T-cell (primary cell): ENCODE data around the gene SLC26A5. TPM values are rescaled to one million over a fixed set of nuclear protein-coding genes. Genes with fewer than 3 reads are reported as not detected.
"Not testable (repeated sequence)": the region's sequence is repeated elsewhere in the genome, so short reads cannot be mapped to it uniquely, and the experiment has no call there.

ENCODE experiments used
- ATAC-seq, 4 experiments: fragments of 200-7000 bp in 3 of 4; fragments of 150-1000 bp in 1 of 4; cut with Tn5 transposase; replicated peaks in 1 of 4; 1 replicate in 3 of 4; 2 replicates in 1 of 4; pipeline ENCODE4 v1.10.0; 2021; ENCODE audit warnings: moderate library complexity in 3 of 4, mild to moderate bottlenecking in 2 of 4, moderate number of reproducible peaks in 1 of 4
- CTCF ChIA-PET, 2 donors: fragments of 300-600 bp; sonication (Branson Sonifier 250); formaldehyde crosslinking; loops; one replicate each; lab custom pipeline; 2022; ENCODE audit warnings: antibody characterized with exemption in 2 of 2; lab: Charles Lee
- POLR2A ChIA-PET, 2 donors: fragments of 300-600 bp; sonication (Branson Sonifier 250); formaldehyde crosslinking; loops; one replicate each; lab custom pipeline; 2022; ENCODE audit warnings: antibody characterized with exemption in 2 of 2; lab: Charles Lee
- DNase-seq, 35 experiments: peaks; one replicate each; pipeline versions ENCODE4 v3.0.0 to v3.0.0-alpha.2; 2013 to 2023
- H3K27ac ChIP-seq: one replicate; pipeline ENCODE4 v1.5.1; 2013; ENCODE audit warnings: low read length
- H3K27me3 ChIP-seq, 2 experiments: replicated peaks in 1 of 2; 1 replicate in 1 of 2; 2 replicates in 1 of 2; pipeline versions ENCODE4 v1.6.1 to v1.7.0; 2013; ENCODE audit warnings: low read length in 1 of 2, mixed read lengths in 1 of 2; ENCODE audit not compliant: control insufficient read depth in 2 of 2, insufficient read depth in 2 of 2; ENCODE audit errors: extremely low read depth in 1 of 2
- H3K36me3 ChIP-seq, 2 donors: 1 replicate in 1 of 2; 2 replicates in 1 of 2; pipeline versions ENCODE4 v1.6.1 to v1.7.0; 2013; ENCODE audit warnings: low read length in 1 of 2; ENCODE audit not compliant: control insufficient read depth in 2 of 2, insufficient read depth in 1 of 2; ENCODE audit errors: extremely low read depth in 1 of 2
- H3K4me1 ChIP-seq, 2 experiments: 1 replicate in 1 of 2; 2 replicates in 1 of 2; pipeline versions ENCODE4 v1.6.1 to v1.7.0; 2013; ENCODE audit warnings: low read length in 2 of 2, mixed read lengths in 1 of 2; ENCODE audit not compliant: insufficient read depth in 2 of 2, control insufficient read depth in 1 of 2; ENCODE audit errors: extremely low read depth in 1 of 2
- H3K4me3 ChIP-seq, 2 donors: 1 replicate in 1 of 2; 2 replicates in 1 of 2; pipeline versions ENCODE4 v1.5.1 to v1.7.0; 2013; ENCODE audit warnings: mild to moderate bottlenecking in 2 of 2, low read length in 1 of 2, moderate library complexity in 1 of 2; ENCODE audit not compliant: control insufficient read depth in 1 of 2; ENCODE audit errors: extremely low read depth in 1 of 2
- H3K9me3 ChIP-seq: 2 replicates; pipeline ENCODE4 v1.7.0; 2013
- H3K27ac Mint-ChIP-seq, 2 donors: one replicate each; pipeline ENCODE4 v1.8.0; 2020 to 2021; ENCODE audit warnings: mild to moderate bottlenecking in 2 of 2, mixed read lengths in 2 of 2
- H3K27me3 Mint-ChIP-seq, 2 donors: one replicate each; pipeline ENCODE4 v1.8.0; 2021 to 2022; ENCODE audit warnings: mixed read lengths in 2 of 2
- H3K36me3 Mint-ChIP-seq: one replicate; pipeline ENCODE4 v1.8.0; 2021; ENCODE audit warnings: mixed read lengths
- H3K4me1 Mint-ChIP-seq, 3 donors: one replicate each; pipeline ENCODE4 v1.8.0; 2020 to 2022; ENCODE audit warnings: mixed read lengths in 3 of 3, mild to moderate bottlenecking in 1 of 3
- H3K4me3 Mint-ChIP-seq, 3 donors: one replicate each; pipeline ENCODE4 v1.8.0; 2020 to 2022; ENCODE audit warnings: mild to moderate bottlenecking in 3 of 3, mixed read lengths in 3 of 3, moderate library complexity in 3 of 3
- H3K9me3 Mint-ChIP-seq, 3 donors: one replicate each; pipeline ENCODE4 v1.8.0; 2020 to 2022; ENCODE audit warnings: mixed read lengths in 3 of 3
- WGBS: methylation state at CpG from one replicate; pipeline ENCODE4 v1.1.5; 2013; ENCODE audit warnings: missing lambda C conversion rate; ENCODE audit not compliant: insufficient coverage; 5-methylcytosine and 5-hydroxymethylcytosine counted together
- total RNA-seq, 35 experiments: library from RNA in 6 of 35; stranded (reverse) in 6 of 35; fragments of 120-200 nt in 1 of 35; gene quantifications; one replicate each; pipeline versions ENCODE4 v1.2.1 to v1.2.4 and lab custom pipeline; 2013 to 2026

Gene SLC26A5
- total RNA-seq, result under 1 TPM in 2 of 5 donors, not detected in 3; 0.22 to 0.23 TPM
- 0.28 TPM for total RNA-seq (2013)
- total RNA-seq (lab: John Stamatoyannopoulos, UW), result 0 to 0.61 (median 0.06) reads per million in 29 experiments

- 2% methylated on average over 52 of the region's 54 CpGs for WGBS
- peak in 4 of 35 experiments; percentile 2 to 10 (median 8) for DNase-seq
- H3K9me3 ChIP-seq, result no peaks in the 10 kb centered on the region
- H3K4me1 ChIP-seq, result peaks cover 7 to 17% of the 10 kb centered on the region in 2 experiments
- H3K4me3 Mint-ChIP-seq, result peak within 1 kb of the TSS; percentile 58 to 81 (median 64)
- ChIA-PET CTCF (interaction anchor here in 1 of 2 donors (1.0 kb wide), 1 partner anchor 1472 kb away, joined by 3 read pairs; no protein-coding TSS in a partner anchor), POLR2A (interaction anchor here (0.5 to 0.6 kb wide), 2 partner anchors 39 to 688 kb away, joined by 4 to 6 read pairs; no protein-coding TSS in a partner anchor)
- H3K36me3 ChIP-seq, result no peaks in the 10 kb centered on the region
- peak within 1 kb of the TSS in 1 of 2 donors; percentile 11 for H3K27ac Mint-ChIP-seq
- peak; percentile 62 to 76 (median 70) for ATAC-seq
- H3K4me1 Mint-ChIP-seq, result peaks cover 14 to 17% (median 16%) of the 10 kb centered on the region in 3 donors
- peaks cover 0 to under 1% (median 0%) of the 10 kb centered on the region in 3 donors for H3K9me3 Mint-ChIP-seq
- H3K27me3 ChIP-seq, result peaks cover 12 to 28% of the 10 kb centered on the region in 2 experiments
- H3K27me3 Mint-ChIP-seq, result peaks cover 62 to 72% of the 10 kb centered on the region in 2 donors
- H3K27ac ChIP-seq, result no peak within 1 kb of the TSS
- peak within 1 kb of the TSS; percentile 23 to 59 for H3K4me3 ChIP-seq
- no peaks in the 10 kb centered on the region for H3K36me3 Mint-ChIP-seq
These were observed at the start of gene SLC26A5 for GRCh38 chr7:103446049-103446520. Gene SLC26A5, minus strand, starts transcription at chr7:103446207. Its CDS starts 24,693 bp downstream, at chr7:103421514.

GRCh38 chr7:103487419-103487818, 41.4 kb upstream of the SLC26A5 start:
- Mint-ChIP-seq H3K4me3 (no peak overlapping the region), H3K27ac (no peak overlapping the region), H3K27me3 (peaks cover 23 to 37% of the 10 kb centered on the region in 2 donors), H3K4me1 (no peaks in the 10 kb centered on the region), H3K36me3 (no peaks in the 10 kb centered on the region), H3K9me3 (no peaks in the 10 kb centered on the region)
- Histone ChIP-seq H3K27ac (no peak overlapping the region), H3K9me3 (no peaks in the 10 kb centered on the region), H3K27me3 (peaks cover 0 to 16% of the 10 kb centered on the region in 2 experiments), H3K36me3 (no peaks in the 10 kb centered on the region), H3K4me1 (no peaks in the 10 kb centered on the region), H3K4me3 (no peak overlapping the region)
- no CpG with 5 or more reads among the region's 4 CpGs for WGBS
- ATAC-seq, result no peak
- ChIA-PET CTCF (no interaction called here), POLR2A (no interaction called here)
- no peak for DNase-seq

DNA sequence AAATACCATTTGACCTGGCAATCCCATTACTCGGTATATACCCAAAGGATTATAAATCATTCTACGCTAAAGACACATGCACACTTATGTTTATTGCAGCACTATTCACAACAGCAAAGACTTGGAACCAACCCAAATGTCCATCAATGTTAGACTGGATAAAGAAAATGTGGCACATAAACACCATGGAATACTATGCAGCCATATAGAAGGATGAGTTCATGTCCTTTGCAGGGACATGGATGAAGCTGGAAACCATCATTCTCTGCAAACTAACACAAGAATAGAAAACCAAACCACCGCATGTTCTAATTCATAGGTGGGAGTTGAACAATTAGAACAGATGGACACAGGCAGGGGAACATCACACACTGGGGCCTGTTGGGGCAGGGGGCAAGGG, 40.9 kb upstream of the SLC26A5 start:
- H3K4me3 Mint-ChIP-seq, H3K36me3 ChIP-seq, H3K27ac ChIP-seq, H3K4me1 Mint-ChIP-seq, CTCF ChIA-PET, H3K4me1 ChIP-seq, H3K27ac Mint-ChIP-seq, DNase-seq, H3K4me3 ChIP-seq, H3K36me3 Mint-ChIP-seq, POLR2A ChIA-PET, ATAC-seq, H3K9me3 ChIP-seq, H3K9me3 Mint-ChIP-seq: not testable (repeated sequence)
- peaks cover 0 to 16% of the 10 kb centered on the region in 2 experiments for H3K27me3 ChIP-seq
- peaks cover 23 to 36% of the 10 kb centered on the region in 2 donors for H3K27me3 Mint-ChIP-seq
- WGBS, result no CpG with 5 or more reads among the region's 3 CpGs

GRCh38 chr7:103480771-103481170, 34.8 kb upstream of the SLC26A5 start:
- H3K36me3 Mint-ChIP-seq, result no peaks in the 10 kb centered on the region
- no peak overlapping the region for H3K4me3 Mint-ChIP-seq
- no peak overlapping the region for H3K27ac ChIP-seq
- no peak overlapping the region for H3K4me3 ChIP-seq
- H3K4me1 Mint-ChIP-seq, result no peaks in the 10 kb centered on the region
- peaks cover 31 to 48% of the 10 kb centered on the region in 2 donors for H3K27me3 Mint-ChIP-seq
- POLR2A ChIA-PET, result no interaction called here
- H3K27ac Mint-ChIP-seq, result no peak overlapping the region
- H3K9me3 ChIP-seq, result no peaks in the 10 kb centered on the region
- DNase-seq (no peak), ATAC-seq (no peak)
- no peaks in the 10 kb centered on the region for H3K36me3 ChIP-seq
- H3K9me3 Mint-ChIP-seq, result no peaks in the 10 kb centered on the region
- WGBS, result no CpG with 5 or more reads among the region's 2 CpGs
- CTCF ChIA-PET, result no interaction called here
- no peaks in the 10 kb centered on the region for H3K4me1 ChIP-seq
- H3K27me3 ChIP-seq, result peaks cover 0 to 13% of the 10 kb centered on the region in 2 experiments

- no peak overlapping the region for H3K4me3 ChIP-seq
- ChIA-PET POLR2A (no interaction called here), CTCF (no interaction called here)
- Mint-ChIP-seq H3K4me1 (peaks cover 0 to 6% (median 0%) of the 10 kb centered on the region in 3 donors), H3K27ac (no peak overlapping the region), H3K27me3 (peaks cover 39 to 40% of the 10 kb centered on the region in 2 donors), H3K4me3 (no peak overlapping the region), H3K36me3 (no peaks in the 10 kb centered on the region), H3K9me3 (no peaks in the 10 kb centered on the region)
- no peaks in the 10 kb centered on the region for H3K36me3 ChIP-seq
- ATAC-seq (no peak), DNase-seq (no peak)
- peaks cover 0 to 5% of the 10 kb centered on the region in 2 experiments for H3K27me3 ChIP-seq
- no peaks in the 10 kb centered on the region for H3K4me1 ChIP-seq
- no peak overlapping the region for H3K27ac ChIP-seq
- H3K9me3 ChIP-seq, result no peaks in the 10 kb centered on the region
- whole genome bisulfite sequencing, result 25% methylated on average over 4 of the region's 5 CpGs
These were observed 28.9 kb upstream of the SLC26A5 start for GRCh38 chr7:103474956-103475355.

DNA sequence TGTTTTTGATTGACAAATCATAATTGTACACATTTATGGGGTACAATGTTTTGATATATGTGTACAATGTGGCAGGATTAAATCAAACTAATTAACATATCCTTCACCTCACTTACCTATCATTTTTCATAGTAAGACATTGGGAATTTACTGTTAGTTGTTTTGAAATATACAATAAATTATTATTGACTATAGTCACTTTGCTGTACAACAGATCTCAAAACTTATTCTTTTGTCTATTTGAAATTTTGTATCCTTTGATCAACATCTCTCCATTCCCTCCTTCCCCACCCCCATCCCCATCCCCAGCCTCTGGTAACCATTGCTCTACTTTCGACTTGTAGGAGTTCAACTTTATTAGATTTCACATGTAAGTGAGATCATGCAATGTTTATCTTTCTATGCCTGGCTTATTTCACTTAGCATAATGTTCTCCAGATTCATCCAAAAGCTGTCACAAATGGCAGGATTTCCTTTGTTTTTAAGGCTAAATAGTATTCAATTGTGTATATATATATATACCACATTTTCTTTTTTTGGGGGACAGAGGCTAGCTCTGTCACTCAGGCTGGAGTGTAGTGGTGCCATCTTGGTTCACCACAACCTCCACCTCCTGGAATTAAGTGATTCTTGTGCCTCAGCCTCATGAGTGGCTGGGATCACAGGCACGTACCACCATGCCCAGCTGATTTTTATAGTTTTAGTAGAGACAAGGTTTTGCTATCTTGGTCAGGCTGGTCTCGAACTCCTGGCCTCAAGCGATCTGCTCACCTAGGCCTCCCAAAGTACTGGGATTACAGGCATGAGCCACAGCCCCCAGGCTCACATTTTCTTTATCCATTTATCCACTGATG, 23.3 kb upstream of the SLC26A5 start:
- no peaks in the 10 kb centered on the region for H3K9me3 ChIP-seq
- ChIA-PET CTCF (no interaction called here), POLR2A (no interaction called here)
- ATAC-seq (no peak), DNase-seq (no peak)
- no peaks in the 10 kb centered on the region for H3K4me1 ChIP-seq
- Mint-ChIP-seq H3K27me3 (peaks cover 25 to 27% of the 10 kb centered on the region in 2 donors), H3K36me3 (no peaks in the 10 kb centered on the region), H3K9me3 (no peaks in the 10 kb centered on the region), H3K27ac (no peak overlapping the region), H3K4me3 (no peak overlapping the region), H3K4me1 (no peaks in the 10 kb centered on the region)
- no peak overlapping the region for H3K4me3 ChIP-seq
- H3K36me3 ChIP-seq, result no peaks in the 10 kb centered on the region
- WGBS, result no CpG with 5 or more reads among the region's 4 CpGs
- no peak overlapping the region for H3K27ac ChIP-seq
- H3K27me3 ChIP-seq, result peaks cover 0 to 5% of the 10 kb centered on the region in 2 experiments
